Measurements from ENCODE around the gene PAX8. TPM values are rescaled to one million over a fixed set of nuclear protein-coding genes. Genes with fewer than 3 reads are reported as not detected.

Gene PAX8
- total and polyA plus RNA-seq, 2 donors (not counting 1 experiment from before 2014, with no cell fraction given) = 0.45 to 0.64 TPM

DNA sequence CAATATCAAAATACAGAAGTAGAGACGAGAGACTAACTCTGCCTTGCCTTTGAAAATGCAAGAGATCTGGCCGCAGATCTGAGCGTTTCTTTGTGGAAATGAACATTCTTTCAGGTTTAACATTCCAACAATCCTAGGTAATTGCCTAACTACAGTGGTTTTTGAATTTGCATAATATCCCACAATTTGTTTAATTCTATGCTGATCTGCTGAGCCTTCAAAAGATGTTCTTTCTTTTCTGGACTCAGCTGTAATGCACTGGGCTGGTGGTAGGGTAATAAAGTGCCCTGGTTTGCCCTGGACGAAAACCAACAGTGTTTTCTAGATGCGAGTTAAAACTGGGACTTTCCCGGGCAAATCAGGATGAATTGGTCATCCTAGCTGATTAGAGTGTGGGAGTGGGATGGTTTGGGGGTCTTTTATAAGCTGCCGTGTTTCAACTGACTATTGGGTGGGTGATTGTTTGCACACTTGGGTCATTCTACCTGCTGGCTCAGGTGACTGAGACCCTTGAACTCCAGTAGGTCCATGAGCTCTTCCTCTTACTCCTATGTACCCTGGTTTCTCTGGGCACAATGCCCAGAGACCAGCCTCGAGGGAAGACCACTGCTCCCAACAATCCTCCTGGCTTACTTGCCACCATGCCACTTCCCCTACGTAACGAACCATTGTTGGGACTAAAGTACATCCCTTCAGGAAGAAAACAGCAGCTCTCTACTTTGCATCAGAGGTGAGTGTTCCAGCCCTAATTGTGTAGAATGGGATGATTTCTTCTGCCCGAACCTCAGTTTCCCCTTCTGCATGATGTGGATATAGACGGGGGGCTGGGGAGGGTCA, 3.4 kb upstream of the PAX8 start:
- Mint-ChIP-seq H3K9me3 (ENCODE audit: insufficient read depth) (no peaks in the 10 kb centered on the region), H3K4me1 (peaks cover 4% of the 10 kb centered on the region), H3K27ac (no peak overlapping the region), H3K4me3 (no peak overlapping the region), H3K27me3 (peaks cover 46% of the 10 kb centered on the region)
- Histone ChIP-seq H3K9me3 (ENCODE audit: control extremely low read depth in 1 of 3, control insufficient read depth in 2 of 3, insufficient read depth in 1 of 3, low read length in 2 of 3) (peaks cover 0 to 12% (median 0%) of the 10 kb centered on the region in 3 donors), H2AFZ (ENCODE audit: insufficient read depth, low read depth, low read length, poor library complexity, severe bottlenecking) (no peak overlapping the region), H3K27ac (ENCODE audit: low read length in 2 of 2) (no peak overlapping the region), H4K20me1 (ENCODE audit: control insufficient read depth, insufficient read depth, low read length, poor library complexity, severe bottlenecking) (no peaks in the 10 kb centered on the region), H3K79me2 (ENCODE audit: control insufficient read depth, insufficient read depth, low read length) (no peaks in the 10 kb centered on the region), H3K4me1 (ENCODE audit: control insufficient read depth in 2 of 2, insufficient read depth in 2 of 2, low read length in 2 of 2) (peaks cover 5 to 8% of the 10 kb centered on the region in 2 donors), H3K27me3 (replicated peaks in 1 of 4; ENCODE audit: control extremely low read depth in 1 of 4, control insufficient read depth in 3 of 4, insufficient read depth in 4 of 4, low read length in 3 of 4) (peaks cover 0 to 28% (median 11%) of the 10 kb centered on the region in 4 experiments), H3K4me2 (replicated peaks; ENCODE audit: low read depth, low read length, poor library complexity, severe bottlenecking) (no peak overlapping the region), H3K4me3 (ENCODE audit: control extremely low read depth in 1 of 5, extremely low read depth in 1 of 5, insufficient read depth in 1 of 5, low read depth in 2 of 5, low read length in 4 of 5) (no peak overlapping the region), H3K9ac (ENCODE audit: low read length) (no peak overlapping the region), H3K36me3 (replicated peaks in 1 of 2; ENCODE audit: control extremely low read depth in 1 of 2, control insufficient read depth in 1 of 2, extremely low read depth in 1 of 2, insufficient read depth in 2 of 2, low read length in 1 of 2) (no peaks in the 10 kb centered on the region)
- ATAC-seq (ENCODE audit: low read depth) (no peak), DNase-seq (no peak)
- WGBS (ENCODE audit: insufficient coverage) = 85% methylated on average over 4 of the region's 12 CpGs
- ChIA-PET CTCF (interaction anchor here (1.3 to 1.4 kb wide), 2 partner anchors 9 to 108 kb away, joined by 3 to 4 read pairs; no protein-coding TSS in a partner anchor), POLR2A (no interaction called here)
- TF ChIP-seq EZH2 (IDR thresholded peaks at IDR 0.05; ENCODE audit: borderline replicate concordance, insufficient read depth, low read depth, low read length, poor library complexity, severe bottlenecking) = no peak
- TF ChIP-seq, protein P1, sequence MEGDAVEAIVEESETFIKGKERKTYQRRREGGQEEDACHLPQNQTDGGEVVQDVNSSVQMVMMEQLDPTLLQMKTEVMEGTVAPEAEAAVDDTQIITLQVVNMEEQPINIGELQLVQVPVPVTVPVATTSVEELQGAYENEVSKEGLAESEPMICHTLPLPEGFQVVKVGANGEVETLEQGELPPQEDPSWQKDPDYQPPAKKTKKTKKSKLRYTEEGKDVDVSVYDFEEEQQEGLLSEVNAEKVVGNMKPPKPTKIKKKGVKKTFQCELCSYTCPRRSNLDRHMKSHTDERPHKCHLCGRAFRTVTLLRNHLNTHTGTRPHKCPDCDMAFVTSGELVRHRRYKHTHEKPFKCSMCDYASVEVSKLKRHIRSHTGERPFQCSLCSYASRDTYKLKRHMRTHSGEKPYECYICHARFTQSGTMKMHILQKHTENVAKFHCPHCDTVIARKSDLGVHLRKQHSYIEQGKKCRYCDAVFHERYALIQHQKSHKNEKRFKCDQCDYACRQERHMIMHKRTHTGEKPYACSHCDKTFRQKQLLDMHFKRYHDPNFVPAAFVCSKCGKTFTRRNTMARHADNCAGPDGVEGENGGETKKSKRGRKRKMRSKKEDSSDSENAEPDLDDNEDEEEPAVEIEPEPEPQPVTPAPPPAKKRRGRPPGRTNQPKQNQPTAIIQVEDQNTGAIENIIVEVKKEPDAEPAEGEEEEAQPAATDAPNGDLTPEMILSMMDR (IDR thresholded peaks at IDR 0.05) = no peak
- intact Hi-C loops (cut with micrococcal nuclease) = no loop called here
